ENCODE results near the gene WIPF2. TPM values are rescaled to one million over a fixed set of nuclear protein-coding genes. Genes with fewer than 3 reads are reported as not detected.

The WIPF2 gene
- total RNA-seq, 1 experiment from 2014 or later: 327 TPM

DNA sequence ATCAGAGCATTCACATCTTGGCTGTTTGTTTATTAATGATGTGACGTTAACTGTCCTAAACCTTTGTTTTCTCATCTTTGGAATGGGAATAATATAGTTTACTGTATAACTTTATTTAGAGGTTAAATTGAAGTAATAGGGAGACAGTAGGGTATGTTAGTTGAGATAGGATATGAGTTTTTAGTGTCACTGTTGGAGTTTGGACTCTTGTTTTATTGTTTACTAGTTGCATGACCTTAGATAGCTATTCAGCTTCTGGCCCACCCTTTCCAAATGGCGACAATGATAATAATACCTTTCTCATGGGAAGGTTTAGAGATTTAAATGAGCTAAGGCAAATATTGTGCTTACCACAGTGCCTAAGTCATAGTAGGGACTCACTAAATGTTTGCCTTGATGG, 40.4 kb downstream of the WIPF2 start:
- intact Hi-C loops (cut with micrococcal nuclease; ENCODE audit: unreplicated experiment): no loop called here
- Mint-ChIP-seq H3K27ac (ENCODE audit: unreplicated experiment) (no peak overlapping the region), H3K27me3 (ENCODE audit: unreplicated experiment) (no peaks in the 10 kb centered on the region), H3K36me3 (ENCODE audit: insufficient read depth, unreplicated experiment) (peaks cover 84% of the 10 kb centered on the region), H3K9me3 (ENCODE audit: low read depth, unreplicated experiment) (no peaks in the 10 kb centered on the region), H3K4me3 (ENCODE audit: low read depth, unreplicated experiment) (no peak overlapping the region), H3K4me1 (ENCODE audit: low read depth, unreplicated experiment) (peaks cover 1% of the 10 kb centered on the region)
- TSS peak; percentile 1 for BruUV-seq (replicated peaks)
- DNase-seq: no peak
- CTCF ChIA-PET: interaction anchor here (0.5 to 2.9 kb wide), 16 partner anchors 8 to 585 kb away, joined by 3 to 19 read pairs (median 4); partner anchors contain the start of gene WIPF2
- TF ChIP-seq, protein P1, sequence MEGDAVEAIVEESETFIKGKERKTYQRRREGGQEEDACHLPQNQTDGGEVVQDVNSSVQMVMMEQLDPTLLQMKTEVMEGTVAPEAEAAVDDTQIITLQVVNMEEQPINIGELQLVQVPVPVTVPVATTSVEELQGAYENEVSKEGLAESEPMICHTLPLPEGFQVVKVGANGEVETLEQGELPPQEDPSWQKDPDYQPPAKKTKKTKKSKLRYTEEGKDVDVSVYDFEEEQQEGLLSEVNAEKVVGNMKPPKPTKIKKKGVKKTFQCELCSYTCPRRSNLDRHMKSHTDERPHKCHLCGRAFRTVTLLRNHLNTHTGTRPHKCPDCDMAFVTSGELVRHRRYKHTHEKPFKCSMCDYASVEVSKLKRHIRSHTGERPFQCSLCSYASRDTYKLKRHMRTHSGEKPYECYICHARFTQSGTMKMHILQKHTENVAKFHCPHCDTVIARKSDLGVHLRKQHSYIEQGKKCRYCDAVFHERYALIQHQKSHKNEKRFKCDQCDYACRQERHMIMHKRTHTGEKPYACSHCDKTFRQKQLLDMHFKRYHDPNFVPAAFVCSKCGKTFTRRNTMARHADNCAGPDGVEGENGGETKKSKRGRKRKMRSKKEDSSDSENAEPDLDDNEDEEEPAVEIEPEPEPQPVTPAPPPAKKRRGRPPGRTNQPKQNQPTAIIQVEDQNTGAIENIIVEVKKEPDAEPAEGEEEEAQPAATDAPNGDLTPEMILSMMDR (IDR thresholded peaks at IDR 0.05; ENCODE audit: unreplicated experiment): no peak

DNA sequence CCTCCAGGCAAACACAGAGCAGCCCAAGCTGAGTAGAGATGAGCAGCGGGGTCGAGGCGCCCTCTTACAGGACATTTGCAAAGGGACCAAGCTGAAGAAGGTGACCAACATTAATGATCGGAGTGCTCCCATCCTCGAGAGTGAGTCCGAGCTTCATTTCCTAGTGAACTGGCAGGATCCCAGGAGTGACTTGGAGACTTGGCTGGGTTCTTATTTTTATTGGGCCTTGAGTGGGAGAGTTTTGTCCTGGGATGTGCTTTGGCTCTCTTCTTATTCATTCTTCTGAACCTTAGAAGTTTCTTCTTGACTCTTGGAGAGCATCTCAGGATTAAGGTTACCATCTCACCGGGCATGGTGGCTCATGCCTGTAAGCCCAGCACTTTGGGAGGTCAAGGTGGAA, 41.4 kb downstream of the WIPF2 start:
- TF ChIP-seq, protein P1 (IDR thresholded peaks at IDR 0.05; ENCODE audit: unreplicated experiment): no peak
- CTCF ChIA-PET: interaction anchor here (0.5 to 2.9 kb wide), 15 partner anchors 12 to 915 kb away, joined by 3 to 19 read pairs (median 4); partner anchors contain the start of gene WIPF2
- no TSS peak for BruUV-seq (replicated peaks)
- Mint-ChIP-seq H3K36me3 (ENCODE audit: insufficient read depth, unreplicated experiment) (peaks cover 77% of the 10 kb centered on the region), H3K4me3 (ENCODE audit: low read depth, unreplicated experiment) (no peak overlapping the region), H3K27ac (ENCODE audit: unreplicated experiment) (no peak overlapping the region), H3K27me3 (ENCODE audit: unreplicated experiment) (no peaks in the 10 kb centered on the region), H3K9me3 (ENCODE audit: low read depth, unreplicated experiment) (no peaks in the 10 kb centered on the region), H3K4me1 (ENCODE audit: low read depth, unreplicated experiment) (no peaks in the 10 kb centered on the region)
- intact Hi-C loops (cut with micrococcal nuclease; ENCODE audit: unreplicated experiment): no loop called here
- DNase-seq: no peak

DNA sequence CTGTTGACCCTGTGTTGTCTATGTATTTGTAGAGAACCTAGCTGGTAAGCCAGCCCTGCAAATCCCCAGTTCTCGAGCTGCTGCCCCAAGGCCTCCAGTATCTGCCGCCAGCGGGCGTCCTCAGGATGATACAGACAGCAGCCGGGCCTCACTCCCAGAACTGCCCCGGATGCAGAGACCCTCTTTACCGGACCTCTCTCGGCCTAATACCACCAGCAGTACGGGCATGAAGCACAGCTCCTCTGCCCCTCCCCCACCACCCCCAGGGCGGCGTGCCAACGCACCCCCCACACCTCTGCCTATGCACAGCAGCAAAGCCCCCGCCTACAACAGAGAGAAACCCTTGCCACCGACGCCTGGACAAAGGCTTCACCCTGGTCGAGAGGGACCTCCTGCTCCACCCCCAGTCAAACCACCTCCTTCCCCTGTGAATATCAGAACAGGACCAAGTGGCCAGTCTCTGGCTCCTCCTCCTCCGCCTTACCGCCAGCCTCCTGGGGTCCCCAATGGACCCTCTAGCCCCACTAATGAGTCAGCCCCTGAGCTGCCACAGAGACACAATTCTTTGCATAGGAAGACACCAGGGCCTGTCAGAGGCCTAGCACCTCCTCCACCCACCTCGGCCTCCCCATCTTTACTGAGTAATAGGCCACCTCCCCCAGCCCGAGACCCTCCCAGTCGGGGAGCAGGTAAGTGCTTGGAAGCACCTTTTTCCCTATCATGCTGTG, 45.5 kb downstream of the WIPF2 start:
- H3K36me3 Mint-ChIP-seq (ENCODE audit: insufficient read depth, unreplicated experiment): peaks cover 42% of the 10 kb centered on the region
- TF ChIP-seq, protein P1 (IDR thresholded peaks at IDR 0.05; ENCODE audit: unreplicated experiment): no peak
- H3K27ac Mint-ChIP-seq (ENCODE audit: unreplicated experiment): no peak overlapping the region
- H3K9me3 Mint-ChIP-seq (ENCODE audit: low read depth, unreplicated experiment): no peaks in the 10 kb centered on the region
- CTCF ChIA-PET: interaction anchor here (0.6 to 4.4 kb wide), 8 partner anchors 14 to 79 kb away, joined by 3 to 40 read pairs (median 4); partner anchors contain the start of gene WIPF2
- no peak for DNase-seq
- H3K4me1 Mint-ChIP-seq (ENCODE audit: low read depth, unreplicated experiment): no peaks in the 10 kb centered on the region
- H3K4me3 Mint-ChIP-seq (ENCODE audit: low read depth, unreplicated experiment): no peak overlapping the region
- TSS peak; percentile 25 for BruUV-seq (replicated peaks)
- intact Hi-C loops (cut with micrococcal nuclease; ENCODE audit: unreplicated experiment): no loop called here
- no peaks in the 10 kb centered on the region for H3K27me3 Mint-ChIP-seq (ENCODE audit: unreplicated experiment)

DNA sequence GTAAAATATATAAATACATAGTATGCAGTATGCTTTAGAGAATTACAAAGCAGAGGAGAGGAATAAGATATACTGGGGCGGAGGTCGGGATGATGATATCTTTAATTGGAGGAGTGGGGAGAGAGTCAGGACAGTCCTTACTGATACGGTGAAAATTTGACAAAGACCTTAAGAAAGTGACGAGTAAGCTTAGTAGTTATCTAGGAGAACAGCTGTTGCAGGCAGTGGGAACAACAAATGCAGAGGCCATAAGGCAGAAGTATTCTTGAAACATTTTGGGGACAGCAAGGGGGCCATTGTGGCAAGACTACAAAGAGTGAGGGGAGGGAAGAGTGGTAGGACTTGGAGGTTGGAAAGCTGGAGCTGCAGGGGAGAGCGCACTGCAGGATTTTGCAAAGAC, 46.2 kb downstream of the WIPF2 start:
- CTCF ChIA-PET: interaction anchor here (0.6 to 4.4 kb wide), 4 partner anchors 19 to 964 kb away, joined by 3 to 40 read pairs (median 12); partner anchors contain the start of gene WIPF2
- Mint-ChIP-seq H3K27ac (ENCODE audit: unreplicated experiment) (no peak overlapping the region), H3K9me3 (ENCODE audit: low read depth, unreplicated experiment) (no peaks in the 10 kb centered on the region), H3K4me1 (ENCODE audit: low read depth, unreplicated experiment) (no peaks in the 10 kb centered on the region), H3K36me3 (ENCODE audit: insufficient read depth, unreplicated experiment) (peaks cover 42% of the 10 kb centered on the region), H3K27me3 (ENCODE audit: unreplicated experiment) (no peaks in the 10 kb centered on the region), H3K4me3 (ENCODE audit: low read depth, unreplicated experiment) (no peak overlapping the region)
- no peak for DNase-seq
- TF ChIP-seq, protein P1 (IDR thresholded peaks at IDR 0.05; ENCODE audit: unreplicated experiment): no peak
- intact Hi-C loops (cut with micrococcal nuclease; ENCODE audit: unreplicated experiment): no loop called here
- no TSS peak for BruUV-seq (replicated peaks)
